Chondrocyte (in vitro differentiated cells): Measurements from ENCODE around the gene MYORG. TPM values are rescaled to one million over a fixed set of nuclear protein-coding genes. Genes with fewer than 3 reads are reported as not detected.
"Not testable (repeated sequence)": the region's sequence is repeated elsewhere in the genome, so short reads cannot be mapped to it uniquely, and the experiment has no call there.

ENCODE experiments used
- DNase-seq: peaks from one replicate; pipeline ENCODE4 v3.0.0; 2021; ENCODE audit warnings: mixed read lengths, low spot score
- H3K27ac Mint-ChIP-seq: one replicate; pipeline ENCODE4 v1.8.0; 2021; ENCODE audit warnings: mild to moderate bottlenecking, moderate library complexity, mixed read lengths; ENCODE audit not compliant: unreplicated experiment
- H3K27me3 Mint-ChIP-seq: 2 replicates; pipeline ENCODE4 v1.8.0; 2021; ENCODE audit warnings: low read depth, mixed read lengths
- H3K36me3 Mint-ChIP-seq: 2 replicates; pipeline ENCODE4 v1.8.0; 2021; ENCODE audit warnings: low read depth, mixed read lengths
- H3K4me1 Mint-ChIP-seq: 2 replicates; pipeline ENCODE4 v1.8.0; 2021; ENCODE audit warnings: low read depth, mild to moderate bottlenecking, mixed read lengths
- H3K4me3 Mint-ChIP-seq: one replicate; pipeline ENCODE4 v1.8.0; 2021; ENCODE audit warnings: mild to moderate bottlenecking, moderate library complexity, mixed read lengths; ENCODE audit not compliant: unreplicated experiment
- H3K9me3 Mint-ChIP-seq: 2 replicates; pipeline ENCODE4 v1.8.0; 2021; ENCODE audit warnings: low read depth, mixed read lengths
- CTCF ChIP-seq: fragments of 200-600 bp; sonication (generic); IDR thresholded peaks from 2 replicates; pipeline ENCODE4 v1.5.0; 2021; ENCODE audit warnings: antibody characterized with exemption, mild to moderate bottlenecking, moderate library complexity
- total RNA-seq: library from RNA; stranded (reverse); gene quantifications from 3 replicates; pipeline ENCODE4 v1.2.1, GENCODE V29; 2021

Gene MYORG
- total RNA-seq, 1 donor from 2014 or later: 6.8 TPM

GRCh38 chr9:34365282-34365681 is 11.4 kb downstream of the MYORG start:
- DNase-seq: no peak
- no peak overlapping the region for H3K4me3 Mint-ChIP-seq
- H3K9me3 Mint-ChIP-seq: peaks cover 6% of the 10 kb centered on the region
- H3K4me1 Mint-ChIP-seq: peaks cover 5% of the 10 kb centered on the region
- H3K27me3 Mint-ChIP-seq: no peaks in the 10 kb centered on the region
- TF ChIP-seq CTCF: no peak
- peaks cover 8% of the 10 kb centered on the region for H3K36me3 Mint-ChIP-seq
- H3K27ac Mint-ChIP-seq: no peak overlapping the region

GRCh38 chr9:34363619-34364351 is 12.9 kb downstream of the MYORG start:
- H3K36me3 Mint-ChIP-seq: peaks cover 2% of the 10 kb centered on the region
- TF ChIP-seq CTCF: no peak
- H3K9me3 Mint-ChIP-seq: peaks cover 6% of the 10 kb centered on the region
- H3K27ac Mint-ChIP-seq: no peak overlapping the region
- no peaks in the 10 kb centered on the region for H3K27me3 Mint-ChIP-seq
- peaks cover 5% of the 10 kb centered on the region for H3K4me1 Mint-ChIP-seq
- no peak overlapping the region for H3K4me3 Mint-ChIP-seq
- peak; percentile 53 for DNase-seq

GRCh38 chr9:34362614-34363214 is 14.0 kb downstream of the MYORG start:
- H3K4me1 Mint-ChIP-seq: peaks cover 5% of the 10 kb centered on the region
- H3K27me3 Mint-ChIP-seq: no peaks in the 10 kb centered on the region
- peak; percentile 20 for DNase-seq
- TF ChIP-seq CTCF: no peak
- no peak overlapping the region for H3K27ac Mint-ChIP-seq
- H3K36me3 Mint-ChIP-seq: peaks cover 4% of the 10 kb centered on the region
- H3K4me3 Mint-ChIP-seq: no peak overlapping the region
- peaks cover 7% of the 10 kb centered on the region for H3K9me3 Mint-ChIP-seq

GRCh38 chr9:34352957-34353356 is 23.7 kb downstream of the MYORG start:
- not testable (repeated sequence) for H3K4me3 Mint-ChIP-seq

GRCh38 chr9:34352122-34352652 is 24.5 kb downstream of the MYORG start:
- H3K4me1 Mint-ChIP-seq, DNase-seq, H3K27me3 Mint-ChIP-seq, H3K36me3 Mint-ChIP-seq, H3K27ac Mint-ChIP-seq, H3K4me3 Mint-ChIP-seq: not testable (repeated sequence)
- peaks cover 12% of the 10 kb centered on the region for H3K9me3 Mint-ChIP-seq

More at GRCh38 chr9:34352957-34353356, 23.7 kb downstream of the MYORG start:
- not testable (repeated sequence) for H3K4me1 Mint-ChIP-seq, H3K27ac Mint-ChIP-seq, H3K36me3 Mint-ChIP-seq, DNase-seq, H3K27me3 Mint-ChIP-seq
- peaks cover 19% of the 10 kb centered on the region for H3K9me3 Mint-ChIP-seq

- no peak for DNase-seq
- Mint-ChIP-seq H3K9me3 (no peaks in the 10 kb centered on the region), H3K27ac (no peak overlapping the region), H3K4me3 (no peak overlapping the region), H3K4me1 (peaks cover 8% of the 10 kb centered on the region), H3K36me3 (peaks cover 2% of the 10 kb centered on the region), H3K27me3 (no peaks in the 10 kb centered on the region)
- TF ChIP-seq CTCF: no peak
These were observed 27.4 kb downstream of the MYORG start for GRCh38 chr9:34349324-34349723.
